ENCODE data around the gene FRMD3. TPM values are rescaled to one million over a fixed set of nuclear protein-coding genes. Genes with fewer than 3 reads are reported as not detected.

Gene FRMD3
- total and polyA plus RNA-seq, 11 donors = 28.9 to 195 (median 82.4) TPM

- H3K27me3 ChIP-seq = peaks cover 0 to 15% (median 0%) of the 10 kb centered on the region in 9 donors
- TF ChIP-seq CTCF (IDR thresholded peaks at IDR 0.05) = no peak
- TF ChIP-seq POLR2A (IDR thresholded peaks at IDR 0.05) = no peak
- no peaks in the 10 kb centered on the region for H3K9me3 ChIP-seq
- H3K27ac ChIP-seq = no peak overlapping the region
- ATAC-seq = no peak
- no peak overlapping the region for H3K4me3 ChIP-seq
- intact Hi-C loops (cut with DNase I) = loop anchor here in 5 of 10 donors (5.0 to 10.0 kb wide), 5 partner anchors 62 to 718 kb away; no protein-coding TSS in a partner anchor
- H3K4me1 ChIP-seq = peaks cover 0 to 8% (median 0%) of the 10 kb centered on the region in 12 donors
- H3K36me3 ChIP-seq = no peaks in the 10 kb centered on the region
- DNase-seq = no peak
- WGBS, 4 donors = 78 to 86% (median 79%) methylated on average over 2 of the region's 2 CpGs
These were observed 341.3 kb downstream of the FRMD3 start for GRCh38 chr9:83196946-83197345.

Other genes starting within 250 kb of the FRMD3 start
- gene IDNK, start 84.7 kb upstream of the FRMD3 start, total RNA-seq = 1 to 10 TPM in 8 of 9 donors, under 1 TPM in 1; 0.69 to 6.9 (median 5.0) TPM
- gene IDNK, start 84.7 kb upstream of the FRMD3 start, polyA plus RNA-seq = 1 to 10 TPM; 2.6 to 4.2 TPM
- gene UBQLN1, start 169.6 kb upstream of the FRMD3 start, total RNA-seq = 100 to 1,000 TPM in 5 of 9 donors, 10 to 100 TPM in 4; 88.9 to 144 (median 103) TPM
- gene UBQLN1, start 169.6 kb upstream of the FRMD3 start, polyA plus RNA-seq = 10 to 100 TPM; 24.2 to 91.1 TPM